Cerebellar cortex (tissue), 1 donor: ENCODE data around the gene PLXNA2.
A peak's percentile ranks its signal among the peaks of the same experiment; 100 is the strongest.

Experiments used
- DNase-seq: peaks from one replicate; pipeline ENCODE4 v3.0.0-alpha.2; 2015; ENCODE audit warnings: low spot score

The PLXNA2 gene

GRCh38 chr1:207993477-207994445 is 250.4 kb downstream of the PLXNA2 start:
- no peak for DNase-seq

- DNase-seq, result no peak
Observed at GRCh38 chr1:207992677-207993236, 251.4 kb downstream of the PLXNA2 start.

GRCh38 chr1:207991583-207992026 is 252.6 kb downstream of the PLXNA2 start:
- no peak for DNase-seq

GRCh38 chr1:207990876-207991582 is 253.2 kb downstream of the PLXNA2 start:
- DNase-seq, result no peak

- DNase-seq, result no peak
Observed at GRCh38 chr1:207990455-207990854, 253.7 kb downstream of the PLXNA2 start.

GRCh38 chr1:207988326-207989165 is 255.6 kb downstream of the PLXNA2 start:
- no peak for DNase-seq

- no peak for DNase-seq
Observed at GRCh38 chr1:207987164-207987563, 257.0 kb downstream of the PLXNA2 start.

GRCh38 chr1:207985996-207986395 is 258.2 kb downstream of the PLXNA2 start:
- no peak for DNase-seq

GRCh38 chr1:207984831-207985572 is 259.2 kb downstream of the PLXNA2 start:
- DNase-seq, result no peak

GRCh38 chr1:207983044-207983635 is 261.0 kb downstream of the PLXNA2 start:
- DNase-seq, result no peak

- DNase-seq, result no peak
Observed at GRCh38 chr1:207981976-207982375, 262.2 kb downstream of the PLXNA2 start.

- DNase-seq, result peak; percentile 70
Observed at GRCh38 chr1:207978441-207978840, 265.7 kb downstream of the PLXNA2 start.

GRCh38 chr1:207977876-207978275 is 266.3 kb downstream of the PLXNA2 start:
- no peak for DNase-seq

GRCh38 chr1:207973898-207974568 is 270.2 kb downstream of the PLXNA2 start:
- no peak for DNase-seq

GRCh38 chr1:207972337-207972736 is 271.8 kb downstream of the PLXNA2 start:
- no peak for DNase-seq
